Endodermal cell (in vitro differentiated cells): ENCODE results near the gene REG4. TPM values are rescaled to one million over a fixed set of nuclear protein-coding genes. Genes with fewer than 3 reads are reported as not detected.

ENCODE experiments used
- DNase-seq: peaks from one replicate; pipeline ENCODE4 v3.0.0-alpha.2; 2017
- H3K27ac ChIP-seq: 2 replicates; pipeline ENCODE4 v1.5.1; 2013; ENCODE audit warnings: mild to moderate bottlenecking, low read depth, low read length, moderate library complexity
- H3K27me3 ChIP-seq: 2 replicates; pipeline ENCODE4 v1.6.1; 2013; ENCODE audit warnings: mild to moderate bottlenecking, low read length, moderate library complexity; ENCODE audit not compliant: insufficient read depth, control insufficient read depth, poor library complexity, severe bottlenecking
- H3K36me3 ChIP-seq: 2 replicates; pipeline ENCODE4 v1.7.0; 2013; ENCODE audit warnings: mild to moderate bottlenecking, low read length, moderate library complexity; ENCODE audit not compliant: control insufficient read depth, insufficient read depth
- H3K4me1 ChIP-seq: one replicate; pipeline ENCODE4 v1.7.0; 2013; ENCODE audit warnings: low read length; ENCODE audit not compliant: control insufficient read depth, insufficient read depth
- H3K4me3 ChIP-seq: 2 replicates; pipeline ENCODE4 v1.5.1; 2013; ENCODE audit warnings: mild to moderate bottlenecking, low read length, moderate library complexity
- H3K9ac ChIP-seq: 2 replicates; pipeline ENCODE4 v1.6.1; 2013; ENCODE audit warnings: mild to moderate bottlenecking, low read length, moderate library complexity; ENCODE audit not compliant: poor library complexity, severe bottlenecking; ENCODE audit errors: extremely low read depth
- H3K9me3 ChIP-seq: 2 replicates; pipeline ENCODE4 v1.6.1; 2013; ENCODE audit warnings: mild to moderate bottlenecking, low read length, moderate library complexity; ENCODE audit not compliant: control insufficient read depth
- H3K27ac Mint-ChIP-seq: 2 replicates; pipeline ENCODE4 v1.8.0; 2020; ENCODE audit warnings: mixed read lengths
- H3K27me3 Mint-ChIP-seq: 2 replicates; pipeline ENCODE4 v1.8.0; 2021; ENCODE audit warnings: mild to moderate bottlenecking, mixed read lengths; ENCODE audit not compliant: insufficient read depth
- H3K36me3 Mint-ChIP-seq: 2 replicates; pipeline ENCODE4 v1.8.0; 2020; ENCODE audit warnings: low read depth, mixed read lengths
- H3K4me1 Mint-ChIP-seq: 2 replicates; pipeline ENCODE4 v1.8.0; 2020; ENCODE audit warnings: mixed read lengths
- H3K4me3 Mint-ChIP-seq: 2 replicates; pipeline ENCODE4 v1.8.0; 2020; ENCODE audit warnings: mild to moderate bottlenecking, moderate library complexity, mixed read lengths
- H3K9me3 Mint-ChIP-seq: 2 replicates; pipeline ENCODE4 v1.8.0; 2020; ENCODE audit warnings: mild to moderate bottlenecking, mixed read lengths
- CTCF ChIP-seq: fragments of 200-600 bp; sonication (generic); conservative IDR thresholded peaks from 2 replicates; pipeline ENCODE4 v1.5.0; 2021; ENCODE audit warnings: antibody characterized with exemption, mild to moderate bottlenecking
- WGBS, 2 experiments: methylation state at CpG; one replicate each; pipeline versions ENCODE4 v1.1.5 to v1.1.7; 2013; ENCODE audit warnings: missing lambda C conversion rate in 2 of 2, mixed read lengths in 1 of 2; ENCODE audit not compliant: insufficient coverage in 1 of 2, insufficient read length in 1 of 2; 5-methylcytosine and 5-hydroxymethylcytosine counted together
- total RNA-seq, 2 donors: library from RNA; stranded (reverse); fragmentation: NEBNext Ultra II Directional in 1 of 2; extraction: Animal tissue kit (Norgen Biotek cat#: 25700) in 1 of 2; gene quantifications; 2 replicates in 1 of 2; 3 replicates in 1 of 2; pipeline ENCODE4 v1.2.1, GENCODE V29; 2021

Gene REG4
- total RNA-seq, 2 donors from 2014 or later: not detected

- Histone ChIP-seq H3K27me3 (peaks cover 8% of the 10 kb centered on the region), H3K9me3 (no peaks in the 10 kb centered on the region), H3K36me3 (no peaks in the 10 kb centered on the region), H3K9ac (no peak overlapping the region), H3K4me3 (no peak overlapping the region), H3K4me1 (no peaks in the 10 kb centered on the region), H3K27ac (no peak overlapping the region)
- no peaks in the 10 kb centered on the region for H3K9me3 Mint-ChIP-seq
- TF ChIP-seq CTCF: no peak
- no peak for DNase-seq
- 97 to 100% methylated on average over 2 to 3 of the region's 3 CpGs for WGBS, 2 experiments
- no peak overlapping the region for H3K4me3 Mint-ChIP-seq
- no peaks in the 10 kb centered on the region for H3K4me1 Mint-ChIP-seq
- H3K27me3 Mint-ChIP-seq: peaks cover 8% of the 10 kb centered on the region
- H3K27ac Mint-ChIP-seq: no peak overlapping the region
- H3K36me3 Mint-ChIP-seq: no peaks in the 10 kb centered on the region
Measured at GRCh38 chr1:119815361-119815760, 4.1 kb upstream of the REG4 start.

- H3K9me3 Mint-ChIP-seq: no peaks in the 10 kb centered on the region
- Histone ChIP-seq H3K9ac (no peak overlapping the region), H3K4me3 (no peak overlapping the region), H3K9me3 (no peaks in the 10 kb centered on the region), H3K27ac (no peak overlapping the region), H3K4me1 (no peaks in the 10 kb centered on the region), H3K27me3 (peaks cover 8% of the 10 kb centered on the region), H3K36me3 (no peaks in the 10 kb centered on the region)
- H3K4me3 Mint-ChIP-seq: no peak overlapping the region
- H3K4me1 Mint-ChIP-seq: peaks cover 1% of the 10 kb centered on the region
- 82 to 85% methylated on average over 1 of the region's 1 CpG for WGBS, 2 experiments
- H3K36me3 Mint-ChIP-seq: no peaks in the 10 kb centered on the region
- TF ChIP-seq CTCF: no peak
- no peak for DNase-seq
- peaks cover 5% of the 10 kb centered on the region for H3K27me3 Mint-ChIP-seq
- no peak overlapping the region for H3K27ac Mint-ChIP-seq
Measured at GRCh38 chr1:119814288-119814687, 3.0 kb upstream of the REG4 start.

- no peak overlapping the region for H3K27ac Mint-ChIP-seq
- Histone ChIP-seq H3K27ac (no peak overlapping the region), H3K9me3 (no peaks in the 10 kb centered on the region), H3K36me3 (no peaks in the 10 kb centered on the region), H3K4me1 (no peaks in the 10 kb centered on the region), H3K4me3 (no peak overlapping the region), H3K9ac (no peak overlapping the region), H3K27me3 (peaks cover 25% of the 10 kb centered on the region)
- H3K27me3 Mint-ChIP-seq: peaks cover 14% of the 10 kb centered on the region
- no peak for TF ChIP-seq CTCF
- no peaks in the 10 kb centered on the region for H3K9me3 Mint-ChIP-seq
- no peak for DNase-seq
- H3K4me1 Mint-ChIP-seq: peaks cover 4% of the 10 kb centered on the region
- 90 to 93% methylated on average over 1 to 2 of the region's 2 CpGs for WGBS, 2 experiments
- no peak overlapping the region for H3K4me3 Mint-ChIP-seq
- H3K36me3 Mint-ChIP-seq: no peaks in the 10 kb centered on the region
Measured at GRCh38 chr1:119811985-119812557, 811 bp upstream of the REG4 start.
